Central memory CD8-positive, alpha-beta T cell (primary cell): ENCODE data around the gene CTSH.
A peak's percentile ranks its signal among the peaks of the same experiment; 100 is the strongest.

ENCODE experiments used
- ATAC-seq: fragments of 150-1000 bp; cut with Tn5 transposase; replicated peaks from 2 replicates; pipeline ENCODE4 v1.10.0; 2022; ENCODE audit warnings: mild to moderate bottlenecking, moderate FRiP score, moderate number of reproducible peaks; ENCODE audit not compliant: poor library complexity, severe bottlenecking; ENCODE audit errors: extremely low read depth
- DNase-seq, 2 donors: peaks; one replicate each; pipeline ENCODE4 v3.0.0; 2021; ENCODE audit warnings: low spot score in 2 of 2
- H3K27ac Mint-ChIP-seq: one replicate; pipeline ENCODE4 v1.8.0; 2022; ENCODE audit warnings: low read depth, mild to moderate bottlenecking, moderate library complexity, mixed read lengths
- H3K27me3 Mint-ChIP-seq: one replicate; pipeline ENCODE4 v1.8.0; 2022; ENCODE audit warnings: mixed read lengths
- H3K36me3 Mint-ChIP-seq: one replicate; pipeline ENCODE4 v1.8.0; 2022; ENCODE audit warnings: mild to moderate bottlenecking, moderate library complexity, mixed read lengths; ENCODE audit not compliant: insufficient read depth
- H3K4me1 Mint-ChIP-seq: one replicate; pipeline ENCODE4 v1.8.0; 2022; ENCODE audit warnings: mixed read lengths
- H3K4me3 Mint-ChIP-seq: one replicate; pipeline ENCODE4 v1.8.0; 2022; ENCODE audit warnings: mild to moderate bottlenecking, moderate library complexity, mixed read lengths
- H3K9me3 Mint-ChIP-seq: one replicate; pipeline ENCODE4 v1.8.0; 2022; ENCODE audit warnings: mixed read lengths

Gene CTSH

DNA sequence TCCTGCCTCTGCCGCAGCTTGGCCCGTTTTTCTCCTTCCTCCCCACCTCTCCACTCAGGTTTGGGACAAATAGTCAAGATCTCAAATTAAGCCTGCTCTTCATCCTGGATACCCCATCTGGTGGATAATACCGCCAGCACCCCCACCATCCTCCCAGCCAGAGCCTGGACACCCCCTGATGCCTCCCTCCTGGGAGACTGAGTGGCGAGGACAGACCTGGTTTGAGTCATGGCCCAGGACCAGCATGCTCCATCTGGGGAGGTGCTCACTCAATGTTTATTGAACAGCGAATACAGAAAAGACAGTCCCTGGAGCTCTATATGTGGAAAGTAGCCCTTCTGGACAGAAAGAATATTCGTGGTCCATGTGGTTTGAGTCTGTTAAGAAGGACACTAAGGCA lies 23.3 kb downstream of the CTSH start:
- Mint-ChIP-seq H3K27ac (no peak overlapping the region), H3K9me3 (no peaks in the 10 kb centered on the region), H3K27me3 (no peaks in the 10 kb centered on the region)

DNA sequence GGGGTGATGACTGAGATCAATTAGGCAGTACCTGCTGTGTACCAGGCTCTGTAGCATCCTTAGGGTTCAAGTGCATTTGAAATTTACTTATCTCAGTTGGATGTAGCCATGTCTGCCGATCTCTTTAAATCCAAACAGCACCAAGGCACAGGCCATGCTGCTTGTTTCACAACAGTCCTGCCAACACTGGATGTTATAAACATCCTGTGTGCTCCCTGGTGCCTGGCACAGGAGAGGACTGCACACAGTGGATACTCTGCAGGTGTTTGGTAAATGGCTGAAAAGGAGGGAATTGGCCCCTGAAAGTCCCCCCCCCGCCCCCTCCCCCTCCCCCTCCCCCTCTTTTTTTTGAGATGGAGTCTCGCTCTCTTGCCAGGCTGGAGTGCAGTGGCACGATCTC lies 27.0 kb downstream of the CTSH start:
- no peak overlapping the region for H3K27ac Mint-ChIP-seq
- H3K9me3 Mint-ChIP-seq, result no peaks in the 10 kb centered on the region
- peaks cover 5% of the 10 kb centered on the region for H3K4me1 Mint-ChIP-seq
- peaks cover 37% of the 10 kb centered on the region for H3K36me3 Mint-ChIP-seq
- DNase-seq (no peak), ATAC-seq (no peak)
- H3K4me3 Mint-ChIP-seq, result no peak overlapping the region
- H3K27me3 Mint-ChIP-seq, result no peaks in the 10 kb centered on the region

More for the DNA sequence above, 23.3 kb downstream of the CTSH start:
- peaks cover 40% of the 10 kb centered on the region for H3K36me3 Mint-ChIP-seq
- ATAC-seq (no peak), DNase-seq (no peak)
- no peak overlapping the region for H3K4me3 Mint-ChIP-seq
- H3K4me1 Mint-ChIP-seq, result no peaks in the 10 kb centered on the region

DNA sequence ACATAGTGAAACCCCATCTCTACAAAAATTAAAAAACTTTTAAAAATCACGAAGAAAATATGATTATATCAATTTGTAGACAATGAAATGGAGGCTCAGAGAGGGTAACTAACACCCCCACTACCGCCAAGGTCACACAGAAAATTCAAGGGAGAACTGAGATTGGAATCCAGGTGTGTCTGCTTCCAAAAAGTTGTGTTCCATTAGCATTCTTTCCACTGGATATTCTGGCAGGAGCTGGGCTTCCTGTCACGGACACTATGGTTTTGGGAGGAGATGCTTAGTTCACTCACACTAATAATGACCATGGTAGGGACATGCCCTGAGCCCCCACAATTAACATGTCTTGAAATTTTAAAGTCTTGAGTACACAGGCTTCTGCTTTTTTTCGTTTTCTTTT lies 28.8 kb downstream of the CTSH start:
- peaks cover 11% of the 10 kb centered on the region for H3K4me1 Mint-ChIP-seq
- H3K9me3 Mint-ChIP-seq, result no peaks in the 10 kb centered on the region
- H3K36me3 Mint-ChIP-seq, result peaks cover 30% of the 10 kb centered on the region
- H3K27ac Mint-ChIP-seq, result no peak overlapping the region
- ATAC-seq, result no peak
- no peak overlapping the region for H3K4me3 Mint-ChIP-seq
- H3K27me3 Mint-ChIP-seq, result no peaks in the 10 kb centered on the region
- no peak for DNase-seq

DNA sequence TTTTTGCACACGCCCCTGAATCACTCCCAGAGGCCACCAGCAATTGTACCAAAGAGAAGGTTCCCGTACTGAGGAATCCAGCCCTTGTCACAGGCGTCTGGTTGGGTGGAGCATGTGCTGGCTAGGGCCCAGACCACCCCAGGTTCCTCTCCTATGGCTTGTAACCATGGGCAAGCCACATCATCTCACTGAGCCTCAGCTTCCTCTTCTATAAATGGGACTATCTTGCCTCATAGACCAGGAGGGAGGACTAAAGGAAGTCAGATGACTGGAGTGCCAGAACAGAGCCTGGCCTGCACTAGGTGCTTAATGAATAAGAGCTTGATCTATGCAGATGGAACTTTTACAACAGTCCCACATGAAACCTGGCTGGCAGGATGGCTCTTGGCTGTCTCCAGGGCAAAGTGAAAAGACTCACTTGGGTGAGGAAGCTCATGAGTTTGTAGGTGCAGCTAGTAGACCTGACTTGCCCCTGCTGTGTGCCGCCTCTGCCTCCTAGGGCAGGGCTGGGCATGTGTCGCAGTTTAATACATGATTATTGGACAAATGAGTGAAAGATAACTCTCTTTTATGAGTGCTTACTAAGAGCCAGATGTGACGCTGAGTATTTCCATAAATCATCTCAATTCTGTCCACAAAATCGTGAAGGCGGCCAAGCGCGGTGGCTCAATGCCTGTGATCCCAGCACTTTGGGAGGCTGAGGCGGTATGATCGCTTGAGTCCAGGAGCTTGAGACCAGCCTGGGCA lies 29.3 kb downstream of the CTSH start:
- ATAC-seq (no peak), DNase-seq (no peak)
- peaks cover 12% of the 10 kb centered on the region for H3K4me1 Mint-ChIP-seq
- peaks cover 30% of the 10 kb centered on the region for H3K36me3 Mint-ChIP-seq
- H3K4me3 Mint-ChIP-seq, result no peak overlapping the region
- H3K27me3 Mint-ChIP-seq, result no peaks in the 10 kb centered on the region
- no peak overlapping the region for H3K27ac Mint-ChIP-seq
- H3K9me3 Mint-ChIP-seq, result no peaks in the 10 kb centered on the region

DNA sequence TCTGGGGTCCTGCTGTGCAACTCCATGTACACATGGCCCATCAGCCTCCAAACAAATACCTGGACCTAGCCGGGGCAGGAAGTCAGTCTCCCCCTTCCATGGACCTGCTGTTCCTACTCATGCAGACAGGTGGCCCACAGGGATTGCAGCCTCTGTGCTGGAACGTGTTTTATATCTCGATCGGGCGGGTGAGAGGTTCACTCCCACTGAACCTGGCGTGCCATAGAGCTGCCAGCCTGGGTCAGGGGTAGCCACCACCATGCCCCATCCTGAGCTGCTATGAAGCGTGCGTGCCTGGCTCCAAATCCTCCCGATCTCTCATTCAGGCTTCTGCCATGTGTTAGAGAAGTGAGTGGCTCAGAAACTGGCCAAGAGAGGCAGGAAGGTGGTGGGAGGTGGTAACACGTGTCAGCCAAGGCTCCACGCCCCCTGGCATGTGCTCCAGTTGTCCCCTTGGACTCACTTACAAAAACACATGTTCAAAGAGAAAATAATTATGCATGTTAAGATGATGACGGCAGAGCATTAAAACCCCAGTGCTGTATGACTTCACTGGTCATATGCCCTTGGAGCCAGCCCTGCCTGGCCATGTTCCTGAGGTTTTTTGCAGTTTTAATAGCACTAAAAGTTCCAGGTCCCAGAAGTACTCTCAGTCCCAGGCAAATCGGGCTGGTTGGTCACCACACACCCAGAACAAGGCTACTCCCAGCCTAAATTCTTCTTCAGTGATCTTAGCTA lies 30.6 kb downstream of the CTSH start:
- H3K36me3 Mint-ChIP-seq, result peaks cover 35% of the 10 kb centered on the region
- no peak overlapping the region for H3K27ac Mint-ChIP-seq
- no peaks in the 10 kb centered on the region for H3K27me3 Mint-ChIP-seq
- H3K4me1 Mint-ChIP-seq, result peaks cover 25% of the 10 kb centered on the region
- no peaks in the 10 kb centered on the region for H3K9me3 Mint-ChIP-seq
- DNase-seq (no peak), ATAC-seq (no peak)
- no peak overlapping the region for H3K4me3 Mint-ChIP-seq

DNA sequence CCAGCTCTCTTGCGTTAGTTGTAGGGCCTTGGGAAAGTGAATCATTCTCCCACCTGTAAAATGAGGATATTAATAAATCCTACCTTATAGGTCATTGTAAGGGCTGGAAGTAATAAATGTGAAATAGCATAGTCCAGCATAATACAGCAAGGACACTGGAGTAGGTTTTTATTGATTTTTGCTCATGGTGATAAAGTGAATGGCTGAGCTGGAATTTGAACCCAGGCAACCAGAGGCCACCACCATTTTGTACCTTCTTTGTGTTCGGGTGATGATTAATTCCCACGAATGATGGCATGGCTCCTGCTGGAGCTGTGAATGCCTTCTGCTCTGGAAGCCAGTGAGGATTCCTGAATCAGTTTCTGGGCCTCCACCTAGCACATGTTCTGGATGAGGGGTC lies 31.8 kb downstream of the CTSH start:
- no peaks in the 10 kb centered on the region for H3K27me3 Mint-ChIP-seq
- H3K27ac Mint-ChIP-seq, result no peak overlapping the region
- H3K4me3 Mint-ChIP-seq, result no peak overlapping the region
- H3K36me3 Mint-ChIP-seq, result peaks cover 40% of the 10 kb centered on the region
- DNase-seq (no peak), ATAC-seq (no peak)
- peaks cover 33% of the 10 kb centered on the region for H3K4me1 Mint-ChIP-seq
- no peaks in the 10 kb centered on the region for H3K9me3 Mint-ChIP-seq

DNA sequence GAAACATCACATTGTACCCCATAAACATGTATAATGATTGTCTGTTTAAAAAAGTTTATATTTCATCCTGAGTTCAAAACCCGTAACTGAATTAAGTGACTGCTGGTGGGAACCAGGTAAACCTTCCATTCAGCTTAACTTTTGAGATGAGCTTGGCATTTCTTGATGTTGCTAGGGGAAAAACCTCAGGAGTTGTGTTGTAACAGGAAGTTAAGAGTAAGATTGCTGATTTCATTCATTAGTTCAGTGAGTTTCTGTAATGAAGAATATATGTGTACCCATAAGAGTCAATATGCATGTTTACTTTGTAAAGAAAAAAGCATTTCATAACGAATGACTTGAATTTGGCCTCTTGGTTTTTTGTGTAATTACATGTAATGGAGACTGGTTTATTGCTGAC lies 32.5 kb downstream of the CTSH start:
- H3K4me1 Mint-ChIP-seq, result peaks cover 37% of the 10 kb centered on the region
- no peaks in the 10 kb centered on the region for H3K9me3 Mint-ChIP-seq
- no peak for DNase-seq
- no peak overlapping the region for H3K4me3 Mint-ChIP-seq
- ATAC-seq, result no peak
- H3K27ac Mint-ChIP-seq, result no peak overlapping the region
- H3K36me3 Mint-ChIP-seq, result peaks cover 38% of the 10 kb centered on the region
- H3K27me3 Mint-ChIP-seq, result no peaks in the 10 kb centered on the region

DNA sequence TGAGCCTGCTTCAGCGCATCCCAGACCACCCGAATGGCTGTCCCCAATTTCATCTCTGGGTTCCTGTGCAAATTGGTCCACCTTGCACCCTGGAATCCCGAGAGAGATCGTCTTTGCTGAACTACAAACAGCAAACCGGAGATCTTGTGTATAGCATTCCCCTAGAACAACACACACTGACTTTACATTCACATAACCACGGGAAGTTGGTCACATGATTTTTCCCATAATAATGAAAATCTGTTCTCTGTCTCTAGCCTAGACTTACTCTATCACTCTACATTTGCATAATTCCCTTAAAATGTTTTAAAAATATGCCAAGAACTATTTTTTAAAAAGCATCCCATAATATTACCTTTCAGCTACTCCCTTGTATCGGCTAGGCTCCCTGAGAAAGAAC lies 34.6 kb downstream of the CTSH start:
- ATAC-seq, result no peak
- Mint-ChIP-seq H3K36me3 (peaks cover 49% of the 10 kb centered on the region), H3K27me3 (no peaks in the 10 kb centered on the region), H3K9me3 (no peaks in the 10 kb centered on the region), H3K4me3 (no peak overlapping the region), H3K4me1 (peaks cover 43% of the 10 kb centered on the region), H3K27ac (peak overlapping the region; percentile 38)
- no peak for DNase-seq

DNA sequence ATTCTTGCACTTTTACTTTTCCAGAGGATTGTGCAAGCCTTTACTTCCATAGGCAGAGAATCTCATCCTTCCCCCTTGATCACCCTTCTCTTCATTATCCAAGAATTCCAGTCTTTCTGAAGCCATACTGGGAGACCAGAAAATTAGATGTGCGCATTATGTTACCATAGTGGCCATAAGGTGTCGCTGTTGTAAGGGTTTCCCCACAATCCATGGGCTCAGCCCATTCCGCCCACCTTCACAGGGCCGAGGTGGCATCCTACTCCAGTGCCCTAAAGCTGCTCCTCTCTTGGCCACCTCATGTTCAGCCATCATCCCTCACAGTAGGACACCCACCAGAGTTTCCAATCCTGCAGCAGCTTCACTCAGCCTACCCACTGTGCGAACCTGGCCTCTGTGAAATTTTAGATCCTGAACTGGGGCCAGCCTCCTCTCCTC lies 35.0 kb downstream of the CTSH start:
- Mint-ChIP-seq H3K36me3 (peaks cover 52% of the 10 kb centered on the region), H3K9me3 (no peaks in the 10 kb centered on the region), H3K27me3 (no peaks in the 10 kb centered on the region), H3K27ac (peak overlapping the region; percentile 38), H3K4me1 (peaks cover 43% of the 10 kb centered on the region), H3K4me3 (no peak overlapping the region)
- ATAC-seq (no peak), DNase-seq (no peak)

DNA sequence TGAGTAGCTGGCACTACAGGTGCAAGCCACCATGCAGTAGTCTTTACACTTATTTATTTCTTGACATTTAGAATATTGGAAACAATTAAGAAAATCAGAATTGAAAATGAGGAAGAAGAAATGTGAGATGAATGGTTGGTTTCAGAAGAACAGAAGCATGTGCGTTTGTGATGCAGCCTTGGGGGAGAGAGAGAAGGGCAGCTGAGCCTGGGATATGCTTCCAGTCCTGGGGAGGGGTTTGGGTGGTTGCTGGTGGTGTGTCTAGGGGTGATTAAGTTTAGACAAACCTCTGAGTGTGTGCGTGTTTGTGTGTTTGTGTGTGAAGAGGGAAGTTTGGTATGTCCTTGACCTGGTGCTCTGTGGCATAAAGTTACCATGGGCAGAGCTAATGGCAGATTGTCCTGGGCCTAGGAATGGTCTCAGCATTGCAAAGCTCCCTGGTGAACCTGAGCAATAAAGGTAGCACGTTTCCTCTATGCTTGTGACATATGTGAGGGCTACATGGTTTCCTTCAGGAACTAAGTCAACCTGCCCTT lies 35.6 kb downstream of the CTSH start:
- Mint-ChIP-seq H3K4me3 (no peak overlapping the region), H3K9me3 (no peaks in the 10 kb centered on the region), H3K4me1 (peaks cover 44% of the 10 kb centered on the region), H3K36me3 (peaks cover 58% of the 10 kb centered on the region), H3K27ac (peak overlapping the region; percentile 7), H3K27me3 (no peaks in the 10 kb centered on the region)
- DNase-seq (no peak), ATAC-seq (no peak)

DNA sequence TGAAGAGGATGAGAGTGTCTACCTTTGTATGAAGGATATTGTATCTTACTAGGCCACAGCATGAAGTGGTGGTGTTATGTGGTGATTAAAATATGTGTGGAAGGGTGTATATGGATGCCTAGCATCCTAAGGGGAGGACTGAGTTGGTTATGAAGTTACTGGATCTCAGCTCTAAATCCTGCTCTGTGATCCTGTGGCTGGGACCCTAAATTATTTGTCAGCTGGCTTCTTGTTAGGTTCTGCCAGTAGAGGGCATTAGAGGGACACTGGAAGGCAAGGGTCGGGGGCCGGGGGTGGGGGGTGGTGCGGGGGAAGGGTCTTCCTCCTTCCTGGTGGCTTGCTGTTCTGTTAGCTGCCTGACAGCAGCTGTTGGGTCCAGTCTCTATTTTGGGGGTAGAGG lies 37.3 kb downstream of the CTSH start:
- peak overlapping the region; percentile 17 for H3K27ac Mint-ChIP-seq
- peaks cover 44% of the 10 kb centered on the region for H3K4me1 Mint-ChIP-seq
- H3K9me3 Mint-ChIP-seq, result no peaks in the 10 kb centered on the region
- H3K27me3 Mint-ChIP-seq, result no peaks in the 10 kb centered on the region
- no peak for ATAC-seq
- no peak overlapping the region for H3K4me3 Mint-ChIP-seq
- no peak for DNase-seq
- peaks cover 63% of the 10 kb centered on the region for H3K36me3 Mint-ChIP-seq

DNA sequence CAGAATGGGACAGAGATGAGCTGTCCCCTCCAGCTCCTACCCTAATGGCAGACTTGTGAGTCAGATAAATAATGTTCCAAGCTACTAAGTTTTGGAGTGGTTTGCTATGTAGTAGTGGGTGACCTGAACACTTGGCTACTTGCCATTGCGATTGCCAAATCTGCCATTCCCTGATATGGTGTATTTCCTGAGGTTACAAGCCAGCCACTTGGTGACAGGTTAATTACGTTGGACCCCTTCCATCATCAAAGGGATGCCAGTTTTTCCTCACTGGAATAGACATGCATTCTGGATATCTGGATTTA lies 38.6 kb downstream of the CTSH start:
- no peak overlapping the region for H3K4me3 Mint-ChIP-seq
- ATAC-seq (no peak), DNase-seq (no peak)
- H3K27ac Mint-ChIP-seq, result no peak overlapping the region
- peaks cover 45% of the 10 kb centered on the region for H3K4me1 Mint-ChIP-seq
- no peaks in the 10 kb centered on the region for H3K27me3 Mint-ChIP-seq
- no peaks in the 10 kb centered on the region for H3K9me3 Mint-ChIP-seq
- H3K36me3 Mint-ChIP-seq, result peaks cover 74% of the 10 kb centered on the region
